OCI-LY7 (cell line): ENCODE results near the gene TSPAN9.

ENCODE experiments used
- CTCF ChIP-seq: fragments of 200-600 bp; sonication (generic); conservative IDR thresholded peaks from 2 replicates; pipeline ENCODE4 v1.5.1; 2014; ENCODE audit warnings: mild to moderate bottlenecking, antibody characterized with exemption, low read length, moderate library complexity, mixed read lengths
- EZH2phosphoT487 ChIP-seq: fragments of 200-600 bp; sonication (generic); IDR thresholded peaks from 2 replicates; pipeline ENCODE4 v1.6.1; 2018; ENCODE audit warnings: low read depth, borderline replicate concordance, mild to moderate bottlenecking, mixed run types, antibody characterized with exemption, low read length, moderate library complexity, mixed read lengths

GRCh38 chr12:3310271-3311026, 233.3 kb downstream of the TSPAN9 start:
- TF ChIP-seq CTCF: no peak
- no peak for TF ChIP-seq EZH2phosphoT487
